Stimulated activated CD4-positive, alpha-beta T cell treated with anti-CD3 and anti-CD28 coated beads, Interleukin-12 subunit alpha, Interleukin-12 subunit beta, amount 100 ng/mL, for 48 hours (primary cell): ENCODE data around the gene TARBP2.
"Not testable (repeated sequence)": the region's sequence is repeated elsewhere in the genome, so short reads cannot be mapped to it uniquely, and the experiment has no call there.

Experiments
- DNase-seq, 3 donors: peaks; one replicate each; pipeline ENCODE4 v3.0.0-alpha.2; 2020; ENCODE audit warnings: low read depth in 2 of 3, low spot score in 1 of 3

TARBP2 gene

GRCh38 chr12:53474819-53475218, 26.3 kb upstream of the TARBP2 start:
- no peak for DNase-seq

DNA sequence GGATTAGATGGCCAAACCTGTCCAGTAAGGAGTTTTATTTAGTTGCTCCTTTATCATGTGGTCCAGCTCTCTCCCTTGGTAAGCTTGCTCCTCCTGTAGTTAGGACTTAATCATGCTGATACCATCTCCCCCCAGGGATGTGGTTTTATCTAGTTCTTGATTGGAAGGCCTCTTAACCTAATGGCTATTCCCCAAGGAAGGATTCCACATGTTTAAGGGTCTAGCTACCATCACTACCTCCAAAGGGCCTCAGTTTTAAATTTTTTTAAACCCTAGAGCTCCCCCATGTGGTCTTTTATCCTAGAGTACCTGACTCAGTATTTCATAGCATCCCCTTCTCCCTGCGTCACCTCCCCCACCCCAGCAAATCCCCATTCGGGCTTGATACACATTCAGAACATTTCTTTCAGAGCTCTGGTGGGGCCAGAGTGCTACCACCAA, 24.3 kb upstream of the TARBP2 start:
- no peak for DNase-seq

- no peak for DNase-seq
Observed at GRCh38 chr12:53478865-53479264, 22.2 kb upstream of the TARBP2 start.

DNA sequence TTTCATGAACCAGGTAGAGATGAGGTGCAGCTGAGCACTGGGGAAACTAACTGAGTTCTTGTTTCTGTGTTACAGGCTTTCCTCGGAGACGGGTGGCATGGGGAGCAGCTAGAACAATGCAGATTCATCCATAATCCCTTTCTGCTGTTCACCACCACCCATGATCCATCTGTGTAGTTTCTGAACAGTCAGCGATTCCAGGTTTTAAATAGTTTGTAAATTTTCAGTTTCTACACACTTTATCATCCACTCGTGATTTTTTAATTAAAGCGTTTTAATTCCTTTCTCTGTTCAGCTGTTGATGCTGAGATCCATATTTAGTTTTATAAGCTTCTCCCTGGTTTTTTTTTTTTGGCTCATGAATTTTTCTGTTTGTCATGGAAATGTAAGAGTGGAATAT, 21.8 kb upstream of the TARBP2 start:
- no peak for DNase-seq

GRCh38 chr12:53480491-53481442, 20.3 kb upstream of the TARBP2 start:
- no peak for DNase-seq

GRCh38 chr12:53481458-53481857, 19.6 kb upstream of the TARBP2 start:
- DNase-seq = not testable (repeated sequence)

- no peak for DNase-seq
Observed at GRCh38 chr12:53481939-53482586, 19.0 kb upstream of the TARBP2 start.

GRCh38 chr12:53482626-53483168, 18.4 kb upstream of the TARBP2 start:
- DNase-seq = no peak

- DNase-seq = no peak
Observed at GRCh38 chr12:53483225-53483978, 17.7 kb upstream of the TARBP2 start.

- DNase-seq = no peak
Observed at GRCh38 chr12:53483979-53484377, 17.1 kb upstream of the TARBP2 start.

GRCh38 chr12:53484686-53485575, 16.2 kb upstream of the TARBP2 start:
- no peak for DNase-seq

- DNase-seq = no peak
Observed at GRCh38 chr12:53485955-53486735, 14.9 kb upstream of the TARBP2 start.

- DNase-seq = no peak
Observed at GRCh38 chr12:53486736-53487487, 14.2 kb upstream of the TARBP2 start.

DNA sequence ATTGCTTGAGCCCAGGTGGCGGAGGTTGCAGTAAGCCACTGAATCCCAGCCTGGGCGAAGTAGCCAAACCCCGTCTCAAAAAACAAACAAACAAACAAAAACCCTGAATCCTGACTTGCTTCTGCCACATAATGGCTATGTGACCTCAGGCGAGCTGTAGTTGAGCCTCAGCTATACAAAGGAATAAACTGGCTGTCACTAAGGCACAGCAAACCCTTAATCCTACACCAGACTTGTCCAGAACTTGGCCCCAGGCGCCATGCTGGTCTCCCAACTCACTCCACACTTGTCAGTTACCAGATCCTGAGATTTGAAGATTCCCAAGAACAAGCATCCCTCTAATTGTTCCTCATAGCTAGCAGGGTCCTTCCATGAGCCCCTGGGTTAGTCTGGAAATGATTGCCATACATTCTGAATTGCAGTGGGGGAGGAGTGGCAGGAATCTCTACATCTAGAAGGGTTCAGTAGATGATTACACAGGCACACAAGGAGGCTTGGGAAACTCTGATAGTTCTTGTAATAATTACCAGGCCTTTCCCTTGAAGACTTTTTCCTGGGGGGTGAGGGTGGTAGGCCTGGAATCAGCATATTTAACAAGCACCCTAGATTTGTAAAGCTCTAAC, 11.7 kb upstream of the TARBP2 start:
- DNase-seq = no peak

GRCh38 chr12:53492188-53492587, 8.9 kb upstream of the TARBP2 start:
- no peak for DNase-seq

GRCh38 chr12:53492830-53493609, 8.1 kb upstream of the TARBP2 start:
- peak; percentile 66 to 81 (median 80) for DNase-seq

DNA sequence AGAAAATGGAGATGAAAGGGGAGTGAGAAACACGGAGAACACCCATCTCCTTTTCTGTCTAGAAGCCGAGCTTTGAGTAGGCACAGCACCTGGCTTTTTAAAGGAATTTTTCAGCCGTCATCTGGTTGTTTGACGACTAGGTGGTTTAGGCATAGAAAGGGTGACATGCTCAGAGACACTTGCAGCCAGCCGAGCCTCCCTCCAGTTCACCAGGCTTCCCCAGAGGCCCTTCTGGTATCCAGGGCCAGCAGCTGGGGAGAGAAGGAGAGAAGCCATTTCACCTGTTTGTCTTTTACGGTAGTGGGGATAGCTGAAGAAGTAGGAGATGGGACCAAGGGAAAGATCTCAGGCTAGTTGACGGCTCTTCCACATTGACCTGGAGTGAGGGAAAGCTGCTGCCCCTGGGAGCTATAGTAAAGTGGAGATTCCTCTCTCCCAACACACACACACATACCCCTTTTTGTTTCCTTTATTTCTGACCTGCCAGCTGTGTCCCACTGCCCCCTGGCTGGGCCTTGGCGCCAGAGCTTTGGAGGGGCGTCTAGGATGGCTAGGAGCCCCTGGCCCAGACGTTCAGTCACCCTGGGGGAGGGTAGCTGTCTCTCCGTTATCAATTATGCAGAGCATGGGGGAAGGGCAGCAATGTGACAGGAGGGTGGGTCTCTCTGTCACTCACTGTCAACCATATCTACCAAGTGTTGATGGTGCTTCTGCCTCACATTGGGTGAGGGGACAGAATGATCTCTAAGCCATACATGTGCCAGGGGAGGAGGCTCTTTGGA, 7.3 kb upstream of the TARBP2 start:
- no peak for DNase-seq
